ENCODE measurements around the gene SSRP1. TPM values are rescaled to one million over a fixed set of nuclear protein-coding genes. Genes with fewer than 3 reads are reported as not detected.

Gene SSRP1
- total and polyA plus RNA-seq, 9 of the 15 experiments (the other 6 are each of a cell fraction or from before 2014, with no cell fraction given): 91.1 to 416 (median 245) TPM

GRCh38 chr11:57345555-57346211 lies 10.0 kb upstream of the SSRP1 start (continued):
- TF ChIP-seq GATAD2A (IDR thresholded peaks at IDR 0.05): no peak
- TF ChIP-seq RNF2 (IDR thresholded peaks at IDR 0.05): no peak
- peak; percentile 90 for TF ChIP-seq MYC (IDR thresholded peaks at IDR 0.05; ENCODE audit: low read depth, low read length)
- TF ChIP-seq MYC (CRISPR knock-in tag; IDR thresholded peaks at IDR 0.05; ENCODE audit: borderline replicate concordance, low read depth): no peak
- peak; percentile 94 for TF ChIP-seq ZNF740 (CRISPR knock-in tag; IDR thresholded peaks at IDR 0.05)
- TF ChIP-seq ZNF740 (tag; IDR thresholded peaks at IDR 0.05): peak in 1 of 2 experiments; percentile 93; a peak in 2 of 4 replicates
- no peak for TF ChIP-seq CHCHD3 (CRISPR knock-in tag; IDR thresholded peaks at IDR 0.05)
- peak; percentile 47; the same call in 1 of the 2 replicates for TF ChIP-seq CC2D1A (IDR thresholded peaks at IDR 0.05)
- no peak for TF ChIP-seq SIX5 (IDR thresholded peaks at IDR 0.05; ENCODE audit: borderline replicate concordance in 1 of 2, insufficient read depth in 1 of 2, low read depth in 1 of 2, low read length in 2 of 2)
- no peak for TF ChIP-seq ZC3H4 (CRISPR knock-in tag; IDR thresholded peaks at IDR 0.05; ENCODE audit: borderline replicate concordance)
- no peak for TF ChIP-seq POLR2AphosphoS5 (IDR thresholded peaks at IDR 0.05; ENCODE audit: control insufficient read depth, insufficient read depth, low read depth, low read length)
- 0 out of 2 replicates have a peak, but pooled peaks have one; percentile 39 for TF ChIP-seq USF1 (CRISPR knock-in tag; IDR thresholded peaks at IDR 0.05)
- TF ChIP-seq ARID3A (IDR thresholded peaks at IDR 0.05; ENCODE audit: borderline replicate concordance, low read depth, low read length): no peak
- peak; percentile 62 for TF ChIP-seq RAD21 (CRISPR knock-in tag; conservative IDR thresholded peaks at IDR 0.05 in 1 of 2, IDR thresholded peaks at IDR 0.05 in 1 of 2)
- no peak for TF ChIP-seq RBM39 (optimal IDR thresholded peaks at IDR 0.05; ENCODE audit: low read depth, low read length)
- peak in 1 of 2 experiments; percentile 18 for TF ChIP-seq E2F6 (IDR thresholded peaks at IDR 0.05; ENCODE audit: borderline replicate concordance in 1 of 2, extremely low read depth in 1 of 2, insufficient read depth in 1 of 2, insufficient read length in 1 of 2, low read depth in 1 of 2, low read length in 1 of 2, poor library complexity in 1 of 2, severe bottlenecking in 1 of 2)
- TF ChIP-seq E2F5 (CRISPR knock-in tag; IDR thresholded peaks at IDR 0.05): no peak
- peak; percentile 69 for TF ChIP-seq ZFX (CRISPR knock-in tag; IDR thresholded peaks at IDR 0.05)
- no peak for TF ChIP-seq SOX6 (IDR thresholded peaks at IDR 0.05)
- no peak for TF ChIP-seq STAT5A (IDR thresholded peaks at IDR 0.05; ENCODE audit: borderline replicate concordance, low read length)
- TF ChIP-seq HOXB6 (CRISPR knock-in tag; IDR thresholded peaks at IDR 0.05; ENCODE audit: borderline replicate concordance): no peak
- TF ChIP-seq EWSR1 (IDR thresholded peaks at IDR 0.05; ENCODE audit: borderline replicate concordance, low read depth, partially characterized antibody): no peak

All from K562 (cell line).